Measurements from ENCODE around the gene SYT14.

Gene SYT14

DNA sequence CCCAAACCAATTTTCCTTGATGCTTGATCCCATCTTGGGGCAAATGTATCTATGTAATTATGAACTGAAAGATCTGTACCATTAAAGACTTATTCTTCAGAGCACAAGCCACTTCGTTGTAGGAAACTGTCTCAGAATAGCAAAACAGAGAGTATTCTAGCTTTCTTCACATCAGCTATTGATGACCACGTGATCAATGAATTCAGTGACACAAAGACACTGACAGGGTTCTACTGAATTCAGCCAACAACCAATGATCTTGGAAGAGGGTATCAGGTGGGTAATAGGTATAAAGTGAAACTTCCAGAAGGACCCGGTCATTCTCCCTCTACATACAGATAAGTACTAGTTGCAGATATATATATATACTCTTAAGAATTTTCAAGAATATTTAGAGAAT is 260.8 kb downstream of the SYT14 start:
- H3K4me2 ChIP-seq (ENCODE audit: low read depth, low read length, poor library complexity, severe bottlenecking): no peak overlapping the region
- no peak overlapping the region for H3K4me3 ChIP-seq (ENCODE audit: insufficient read depth, low read length, poor library complexity, severe bottlenecking)
- H3K9me2 ChIP-seq (replicated peaks; ENCODE audit: insufficient read depth, low read length): no peaks in the 10 kb centered on the region
- H2AFZ ChIP-seq (ENCODE audit: low read depth, low read length, severe bottlenecking): no peak overlapping the region
- TF ChIP-seq EZH2phosphoT487 (conservative IDR thresholded peaks at IDR 0.05; ENCODE audit: low read length): no peak
- TF ChIP-seq, protein P1, sequence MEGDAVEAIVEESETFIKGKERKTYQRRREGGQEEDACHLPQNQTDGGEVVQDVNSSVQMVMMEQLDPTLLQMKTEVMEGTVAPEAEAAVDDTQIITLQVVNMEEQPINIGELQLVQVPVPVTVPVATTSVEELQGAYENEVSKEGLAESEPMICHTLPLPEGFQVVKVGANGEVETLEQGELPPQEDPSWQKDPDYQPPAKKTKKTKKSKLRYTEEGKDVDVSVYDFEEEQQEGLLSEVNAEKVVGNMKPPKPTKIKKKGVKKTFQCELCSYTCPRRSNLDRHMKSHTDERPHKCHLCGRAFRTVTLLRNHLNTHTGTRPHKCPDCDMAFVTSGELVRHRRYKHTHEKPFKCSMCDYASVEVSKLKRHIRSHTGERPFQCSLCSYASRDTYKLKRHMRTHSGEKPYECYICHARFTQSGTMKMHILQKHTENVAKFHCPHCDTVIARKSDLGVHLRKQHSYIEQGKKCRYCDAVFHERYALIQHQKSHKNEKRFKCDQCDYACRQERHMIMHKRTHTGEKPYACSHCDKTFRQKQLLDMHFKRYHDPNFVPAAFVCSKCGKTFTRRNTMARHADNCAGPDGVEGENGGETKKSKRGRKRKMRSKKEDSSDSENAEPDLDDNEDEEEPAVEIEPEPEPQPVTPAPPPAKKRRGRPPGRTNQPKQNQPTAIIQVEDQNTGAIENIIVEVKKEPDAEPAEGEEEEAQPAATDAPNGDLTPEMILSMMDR (IDR thresholded peaks at IDR 0.05; ENCODE audit: insufficient read depth, low read length, poor library complexity, severe bottlenecking): no peak
- no peaks in the 10 kb centered on the region for H3F3A ChIP-seq (ENCODE audit: insufficient read depth)
- no peaks in the 10 kb centered on the region for H3K79me2 ChIP-seq (ENCODE audit: insufficient read depth, low read length)
- H3K36me3 ChIP-seq (ENCODE audit: low read length): no peaks in the 10 kb centered on the region
- no peaks in the 10 kb centered on the region for H3K27me3 ChIP-seq (ENCODE audit: low read length)
- H4K20me1 ChIP-seq (ENCODE audit: low read depth, low read length): no peaks in the 10 kb centered on the region
- H3K9ac ChIP-seq (ENCODE audit: low read length): no peak overlapping the region
- H3K27ac ChIP-seq (ENCODE audit: low read depth, low read length): no peak overlapping the region
- H3K9me3 ChIP-seq (ENCODE audit: insufficient read depth, low read length): no peaks in the 10 kb centered on the region

DNA sequence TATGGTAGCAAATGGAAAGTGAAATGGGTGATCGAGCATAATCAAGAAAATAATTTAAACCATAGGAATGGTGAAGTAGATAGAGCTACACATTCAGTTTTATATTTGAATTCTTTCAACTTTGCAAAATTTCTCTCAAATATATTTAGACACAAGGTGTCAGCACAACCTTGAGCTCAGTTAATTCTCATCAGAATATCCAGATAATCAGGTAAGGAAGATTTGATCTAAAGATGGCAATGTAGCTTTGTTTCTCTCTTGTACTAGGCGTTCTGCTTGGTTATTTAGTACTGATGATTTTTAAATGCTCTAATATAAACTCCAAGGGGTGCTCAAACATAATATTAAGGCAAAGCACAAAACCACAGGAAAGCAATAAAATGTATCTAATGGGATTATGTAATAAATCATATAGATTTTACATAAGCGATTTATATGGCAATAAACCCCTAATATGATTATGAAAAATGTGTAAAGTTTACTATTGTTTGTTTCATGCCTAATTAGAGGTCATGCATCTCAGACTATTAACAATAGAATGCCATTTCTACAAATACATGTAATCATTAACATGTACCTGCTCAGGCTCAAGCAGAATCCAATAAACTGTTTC is 262.2 kb downstream of the SYT14 start:
- Histone ChIP-seq H3F3A (ENCODE audit: insufficient read depth) (no peaks in the 10 kb centered on the region), H4K20me1 (ENCODE audit: low read depth, low read length) (no peaks in the 10 kb centered on the region), H3K27me3 (ENCODE audit: low read length) (no peaks in the 10 kb centered on the region)

DNA sequence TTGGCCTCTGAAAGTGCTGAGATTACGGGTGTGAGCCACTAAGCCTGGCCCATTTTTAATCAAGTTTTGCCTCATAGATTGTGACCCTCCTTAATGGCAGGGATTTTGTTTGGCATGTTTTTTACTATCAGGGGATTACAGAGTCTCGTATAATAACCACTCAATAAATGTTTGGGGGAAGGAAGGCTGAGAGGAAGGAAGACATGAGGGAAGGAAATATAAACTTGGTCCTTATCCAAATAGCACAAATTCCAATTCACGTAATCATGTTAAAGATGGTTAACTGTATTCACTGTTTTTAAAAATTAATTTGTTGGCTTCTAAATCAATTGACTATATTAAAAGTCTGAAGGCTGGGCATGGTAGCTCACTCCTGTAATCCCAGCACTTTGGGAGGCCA is 263.7 kb downstream of the SYT14 start:
- H4K20me1 ChIP-seq (ENCODE audit: low read depth, low read length): no peaks in the 10 kb centered on the region
- no peaks in the 10 kb centered on the region for H3F3A ChIP-seq (ENCODE audit: insufficient read depth)
- no peak overlapping the region for H3K27ac ChIP-seq (ENCODE audit: low read depth, low read length)
- no peaks in the 10 kb centered on the region for H3K36me3 ChIP-seq (ENCODE audit: low read length)
- no peak overlapping the region for H3K4me2 ChIP-seq (ENCODE audit: low read depth, low read length, poor library complexity, severe bottlenecking)
- H3K9ac ChIP-seq (ENCODE audit: low read length): no peak overlapping the region
- no peak for TF ChIP-seq EZH2phosphoT487 (conservative IDR thresholded peaks at IDR 0.05; ENCODE audit: low read length)
- TF ChIP-seq, protein P1 (IDR thresholded peaks at IDR 0.05; ENCODE audit: insufficient read depth, low read length, poor library complexity, severe bottlenecking): no peak
- no peak overlapping the region for H2AFZ ChIP-seq (ENCODE audit: low read depth, low read length, severe bottlenecking)
- H3K4me3 ChIP-seq (ENCODE audit: insufficient read depth, low read length, poor library complexity, severe bottlenecking): no peak overlapping the region
- H3K79me2 ChIP-seq (ENCODE audit: insufficient read depth, low read length): no peaks in the 10 kb centered on the region
- no peaks in the 10 kb centered on the region for H3K27me3 ChIP-seq (ENCODE audit: low read length)
- H3K9me2 ChIP-seq (replicated peaks; ENCODE audit: insufficient read depth, low read length): no peaks in the 10 kb centered on the region
- no peaks in the 10 kb centered on the region for H3K9me3 ChIP-seq (ENCODE audit: insufficient read depth, low read length)

More for the DNA sequence above, 262.2 kb downstream of the SYT14 start:
- Histone ChIP-seq H3K79me2 (ENCODE audit: insufficient read depth, low read length) (no peaks in the 10 kb centered on the region), H3K9me2 (replicated peaks; ENCODE audit: insufficient read depth, low read length) (no peaks in the 10 kb centered on the region), H3K9me3 (ENCODE audit: insufficient read depth, low read length) (no peaks in the 10 kb centered on the region), H3K36me3 (ENCODE audit: low read length) (no peaks in the 10 kb centered on the region), H3K27ac (ENCODE audit: low read depth, low read length) (no peak overlapping the region), H3K4me2 (ENCODE audit: low read depth, low read length, poor library complexity, severe bottlenecking) (no peak overlapping the region), H2AFZ (ENCODE audit: low read depth, low read length, severe bottlenecking) (no peak overlapping the region), H3K9ac (ENCODE audit: low read length) (no peak overlapping the region), H3K4me3 (ENCODE audit: insufficient read depth, low read length, poor library complexity, severe bottlenecking) (no peak overlapping the region)
- TF ChIP-seq, protein P1 (IDR thresholded peaks at IDR 0.05; ENCODE audit: insufficient read depth, low read length, poor library complexity, severe bottlenecking): no peak
- no peak for TF ChIP-seq EZH2phosphoT487 (conservative IDR thresholded peaks at IDR 0.05; ENCODE audit: low read length)
